Activated T-helper 9 cell treated with anti-CD3 and anti-CD28 coated beads, Interleukin-2, amount 50 U/mL, for 16 hours (primary cell): ENCODE results near the gene NLGN1.

Source experiments
- DNase-seq: peaks from one replicate; pipeline ENCODE4 v3.0.0-alpha.2; 2020; ENCODE audit warnings: low read depth

The NLGN1 gene

GRCh38 chr3:173762501-173762900 is 365.0 kb downstream of the NLGN1 start:
- DNase-seq: no peak

GRCh38 chr3:173770011-173770410 is 372.5 kb downstream of the NLGN1 start:
- DNase-seq: no peak

- DNase-seq: no peak
Observed at GRCh38 chr3:173770796-173771573, 373.4 kb downstream of the NLGN1 start.

GRCh38 chr3:173773800-173774199 is 376.3 kb downstream of the NLGN1 start:
- no peak for DNase-seq

GRCh38 chr3:173774294-173774693 is 376.8 kb downstream of the NLGN1 start:
- no peak for DNase-seq

- DNase-seq: no peak
Observed at GRCh38 chr3:173778251-173778650, 380.7 kb downstream of the NLGN1 start.

- no peak for DNase-seq
Observed at GRCh38 chr3:173780067-173780466, 382.5 kb downstream of the NLGN1 start.

- DNase-seq: no peak
Observed at GRCh38 chr3:173785004-173785403, 387.5 kb downstream of the NLGN1 start.

GRCh38 chr3:173789530-173790162 is 392.1 kb downstream of the NLGN1 start:
- no peak for DNase-seq

- DNase-seq: no peak
Observed at GRCh38 chr3:173793963-173794362, 396.4 kb downstream of the NLGN1 start.

GRCh38 chr3:173796405-173796804 is 398.9 kb downstream of the NLGN1 start:
- DNase-seq: no peak

GRCh38 chr3:173796890-173797289 is 399.3 kb downstream of the NLGN1 start:
- DNase-seq: no peak

- DNase-seq: no peak
Observed at GRCh38 chr3:173799060-173799816, 401.7 kb downstream of the NLGN1 start.

GRCh38 chr3:173800154-173800553 is 402.6 kb downstream of the NLGN1 start:
- no peak for DNase-seq

- DNase-seq: no peak
Observed at GRCh38 chr3:173814809-173815208, 417.3 kb downstream of the NLGN1 start.

- DNase-seq: no peak
Observed at GRCh38 chr3:173819368-173819767, 421.8 kb downstream of the NLGN1 start.

- DNase-seq: no peak
Observed at GRCh38 chr3:173823911-173824460, 426.4 kb downstream of the NLGN1 start.

- DNase-seq: no peak
Observed at GRCh38 chr3:173825730-173826129, 428.2 kb downstream of the NLGN1 start.

GRCh38 chr3:173826416-173826815 is 428.9 kb downstream of the NLGN1 start:
- DNase-seq: no peak

- DNase-seq: no peak
Observed at GRCh38 chr3:173826901-173827609, 429.5 kb downstream of the NLGN1 start.

- no peak for DNase-seq
Observed at GRCh38 chr3:173838644-173839043, 441.1 kb downstream of the NLGN1 start.

GRCh38 chr3:173839859-173840258 is 442.3 kb downstream of the NLGN1 start:
- no peak for DNase-seq
